ENCODE measurements around the gene ARSK.

Gene ARSK

DNA sequence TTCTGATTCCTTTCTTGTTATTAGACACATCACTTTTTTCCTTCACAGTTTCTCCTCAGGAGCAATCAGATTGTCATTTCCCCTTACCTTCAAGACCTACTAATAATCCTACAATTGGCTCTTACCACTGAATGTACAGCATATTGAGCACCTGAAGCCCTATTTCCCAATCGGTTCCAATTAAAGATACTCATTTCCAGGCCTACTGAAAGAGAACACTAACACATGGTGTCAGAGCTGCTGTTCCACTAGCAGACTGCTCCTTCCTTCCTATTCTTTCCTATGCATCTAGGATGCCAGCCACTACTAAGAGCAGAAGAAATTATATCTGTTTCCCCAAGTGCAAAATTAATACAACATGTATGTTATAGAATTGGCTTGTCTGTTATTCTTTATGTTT is 34.7 kb upstream of the ARSK start:
- TF ChIP-seq, protein P1, sequence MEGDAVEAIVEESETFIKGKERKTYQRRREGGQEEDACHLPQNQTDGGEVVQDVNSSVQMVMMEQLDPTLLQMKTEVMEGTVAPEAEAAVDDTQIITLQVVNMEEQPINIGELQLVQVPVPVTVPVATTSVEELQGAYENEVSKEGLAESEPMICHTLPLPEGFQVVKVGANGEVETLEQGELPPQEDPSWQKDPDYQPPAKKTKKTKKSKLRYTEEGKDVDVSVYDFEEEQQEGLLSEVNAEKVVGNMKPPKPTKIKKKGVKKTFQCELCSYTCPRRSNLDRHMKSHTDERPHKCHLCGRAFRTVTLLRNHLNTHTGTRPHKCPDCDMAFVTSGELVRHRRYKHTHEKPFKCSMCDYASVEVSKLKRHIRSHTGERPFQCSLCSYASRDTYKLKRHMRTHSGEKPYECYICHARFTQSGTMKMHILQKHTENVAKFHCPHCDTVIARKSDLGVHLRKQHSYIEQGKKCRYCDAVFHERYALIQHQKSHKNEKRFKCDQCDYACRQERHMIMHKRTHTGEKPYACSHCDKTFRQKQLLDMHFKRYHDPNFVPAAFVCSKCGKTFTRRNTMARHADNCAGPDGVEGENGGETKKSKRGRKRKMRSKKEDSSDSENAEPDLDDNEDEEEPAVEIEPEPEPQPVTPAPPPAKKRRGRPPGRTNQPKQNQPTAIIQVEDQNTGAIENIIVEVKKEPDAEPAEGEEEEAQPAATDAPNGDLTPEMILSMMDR (IDR thresholded peaks at IDR 0.05; ENCODE audit: control extremely low read depth, extremely low read depth, low read depth, missing control alignments): no peak
- ChIA-PET POLR2A (no interaction called here), CTCF (no interaction called here)
- no peak for DNase-seq (ENCODE audit: extremely low spot score)

DNA sequence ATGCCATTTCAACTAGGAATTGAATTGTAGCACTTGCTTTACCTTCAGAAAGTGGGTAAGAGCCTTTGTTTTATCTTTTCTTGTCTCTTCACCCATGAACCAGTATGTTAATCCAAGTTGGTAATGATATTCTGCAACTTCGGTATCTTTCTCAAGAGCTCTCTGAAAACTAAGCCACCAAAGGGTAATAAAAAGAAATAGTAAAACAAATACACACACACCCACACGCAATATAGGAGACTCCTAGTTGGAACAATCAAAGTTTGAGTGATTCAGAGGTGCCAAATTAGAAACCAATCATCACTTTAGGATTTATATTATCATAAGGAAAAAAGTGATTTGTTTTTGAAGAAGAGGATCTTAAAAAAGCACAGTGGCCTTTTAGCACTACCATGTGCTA is 30.5 kb upstream of the ARSK start:
- ChIA-PET CTCF (interaction anchor here (0.8 to 1.0 kb wide), 2 partner anchors 11 to 29 kb away, joined by 4 read pairs; no protein-coding TSS in a partner anchor), POLR2A (no interaction called here)
- no peak for DNase-seq (ENCODE audit: extremely low spot score)
- TF ChIP-seq, protein P1 (IDR thresholded peaks at IDR 0.05; ENCODE audit: control extremely low read depth, extremely low read depth, low read depth, missing control alignments): no peak

DNA sequence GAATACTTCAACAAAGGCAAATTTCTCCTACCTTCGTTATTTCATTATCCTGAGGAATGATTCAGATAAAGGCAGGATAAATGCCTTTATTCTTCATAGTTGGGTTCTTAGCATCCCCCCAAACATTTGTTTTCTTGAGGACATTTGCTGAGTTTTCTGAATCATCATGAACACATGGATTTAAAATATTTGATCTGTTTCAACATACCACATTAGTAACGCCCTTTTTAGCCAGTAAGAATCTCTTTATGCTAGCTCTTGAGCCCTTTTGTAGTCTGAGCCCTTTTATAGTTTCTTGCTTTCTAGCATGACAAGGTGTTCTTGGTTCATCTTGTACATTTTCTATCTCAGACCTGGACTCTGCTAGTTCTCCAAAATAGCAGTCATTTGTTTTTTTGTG is 28.0 kb upstream of the ARSK start:
- DNase-seq (ENCODE audit: extremely low spot score): no peak
- POLR2A ChIA-PET: no interaction called here
- TF ChIP-seq, protein P1 (IDR thresholded peaks at IDR 0.05; ENCODE audit: control extremely low read depth, extremely low read depth, low read depth, missing control alignments): no peak
- CTCF ChIA-PET: interaction anchor here (1.6 kb wide), 1 partner anchor 16 kb away, joined by 4 read pairs; no protein-coding TSS in a partner anchor

DNA sequence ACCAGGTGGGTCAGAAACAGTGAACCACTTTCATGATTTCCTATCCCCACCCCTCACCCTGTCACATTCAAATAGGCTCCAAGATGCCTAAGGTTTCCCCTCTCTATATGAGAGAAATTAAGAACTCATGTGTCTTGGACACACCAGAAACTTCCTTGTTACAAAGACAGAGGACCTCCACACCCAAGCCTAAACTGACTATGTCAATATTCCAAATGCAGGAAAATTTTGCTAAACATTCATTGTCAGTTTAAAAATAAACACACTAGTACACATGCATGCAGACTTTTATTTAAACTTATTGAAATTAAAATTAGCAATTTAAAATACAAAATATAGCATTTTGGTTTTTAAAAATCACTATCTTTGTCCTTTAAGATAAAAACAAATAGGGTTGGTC is 26.3 kb upstream of the ARSK start:
- DNase-seq (ENCODE audit: extremely low spot score): no peak
- POLR2A ChIA-PET: no interaction called here
- CTCF ChIA-PET: interaction anchor here (1.6 to 2.0 kb wide), 2 partner anchors 12 to 15 kb away, joined by 4 to 5 read pairs; no protein-coding TSS in a partner anchor
- TF ChIP-seq, protein P1 (IDR thresholded peaks at IDR 0.05; ENCODE audit: control extremely low read depth, extremely low read depth, low read depth, missing control alignments): no peak

DNA sequence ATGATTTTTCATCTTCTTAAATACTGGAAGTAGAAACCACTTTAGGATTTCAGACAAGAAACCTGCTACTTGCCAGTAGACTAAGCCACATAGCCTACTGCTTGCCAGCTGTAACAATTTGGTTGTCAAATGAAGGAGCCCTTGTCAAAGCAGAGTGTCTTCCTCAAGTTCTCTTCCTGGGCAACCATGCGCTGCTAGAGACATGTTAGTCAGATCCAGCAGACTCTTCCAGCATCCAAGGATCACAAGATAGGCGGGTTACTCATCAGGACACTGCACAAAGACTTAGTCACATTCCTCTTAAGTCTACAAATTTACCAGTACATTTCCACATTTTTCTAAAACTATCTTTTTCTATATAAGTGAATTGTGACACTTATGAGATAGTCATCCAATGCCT is 24.5 kb upstream of the ARSK start:
- DNase-seq (ENCODE audit: extremely low spot score): no peak
- ChIA-PET CTCF (interaction anchor here (1.3 kb wide), 1 partner anchor 12 kb away, joined by 3 read pairs; no protein-coding TSS in a partner anchor), POLR2A (no interaction called here)
- TF ChIP-seq, protein P1 (IDR thresholded peaks at IDR 0.05; ENCODE audit: control extremely low read depth, extremely low read depth, low read depth, missing control alignments): no peak

DNA sequence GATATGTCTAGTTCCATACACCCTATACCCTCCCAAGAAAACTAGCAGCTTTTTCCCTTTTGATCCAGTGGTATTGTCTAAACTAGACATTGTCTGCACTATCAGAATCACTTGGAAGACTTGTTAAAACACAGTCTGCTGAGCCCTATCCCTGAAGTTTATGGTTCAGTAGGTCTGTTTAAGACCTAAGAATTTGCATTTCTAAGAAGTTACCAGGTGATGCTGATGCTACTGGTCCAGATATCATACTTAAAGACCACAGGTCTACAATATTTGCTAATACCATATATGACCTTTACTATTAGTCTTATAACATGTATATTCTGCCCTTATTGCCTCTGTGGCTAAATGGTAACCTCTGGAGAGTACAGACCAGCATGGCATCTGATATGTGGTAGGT is 23.4 kb upstream of the ARSK start:
- TF ChIP-seq, protein P1 (IDR thresholded peaks at IDR 0.05; ENCODE audit: control extremely low read depth, extremely low read depth, low read depth, missing control alignments): no peak
- ChIA-PET CTCF (interaction anchor here (1.0 to 1.7 kb wide), 3 partner anchors 10 to 13 kb away, joined by 3 to 5 read pairs (median 5); no protein-coding TSS in a partner anchor), POLR2A (no interaction called here)
- DNase-seq (ENCODE audit: extremely low spot score): no peak

Data from GM10248 (cell line).